Measurements from ENCODE around the gene LYPD6B.

The LYPD6B gene

GRCh38 chr2:149152469-149152953 is 114.0 kb downstream of the LYPD6B start:
- TF ChIP-seq, protein P1, sequence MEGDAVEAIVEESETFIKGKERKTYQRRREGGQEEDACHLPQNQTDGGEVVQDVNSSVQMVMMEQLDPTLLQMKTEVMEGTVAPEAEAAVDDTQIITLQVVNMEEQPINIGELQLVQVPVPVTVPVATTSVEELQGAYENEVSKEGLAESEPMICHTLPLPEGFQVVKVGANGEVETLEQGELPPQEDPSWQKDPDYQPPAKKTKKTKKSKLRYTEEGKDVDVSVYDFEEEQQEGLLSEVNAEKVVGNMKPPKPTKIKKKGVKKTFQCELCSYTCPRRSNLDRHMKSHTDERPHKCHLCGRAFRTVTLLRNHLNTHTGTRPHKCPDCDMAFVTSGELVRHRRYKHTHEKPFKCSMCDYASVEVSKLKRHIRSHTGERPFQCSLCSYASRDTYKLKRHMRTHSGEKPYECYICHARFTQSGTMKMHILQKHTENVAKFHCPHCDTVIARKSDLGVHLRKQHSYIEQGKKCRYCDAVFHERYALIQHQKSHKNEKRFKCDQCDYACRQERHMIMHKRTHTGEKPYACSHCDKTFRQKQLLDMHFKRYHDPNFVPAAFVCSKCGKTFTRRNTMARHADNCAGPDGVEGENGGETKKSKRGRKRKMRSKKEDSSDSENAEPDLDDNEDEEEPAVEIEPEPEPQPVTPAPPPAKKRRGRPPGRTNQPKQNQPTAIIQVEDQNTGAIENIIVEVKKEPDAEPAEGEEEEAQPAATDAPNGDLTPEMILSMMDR (IDR thresholded peaks at IDR 0.05) = no peak

DNA sequence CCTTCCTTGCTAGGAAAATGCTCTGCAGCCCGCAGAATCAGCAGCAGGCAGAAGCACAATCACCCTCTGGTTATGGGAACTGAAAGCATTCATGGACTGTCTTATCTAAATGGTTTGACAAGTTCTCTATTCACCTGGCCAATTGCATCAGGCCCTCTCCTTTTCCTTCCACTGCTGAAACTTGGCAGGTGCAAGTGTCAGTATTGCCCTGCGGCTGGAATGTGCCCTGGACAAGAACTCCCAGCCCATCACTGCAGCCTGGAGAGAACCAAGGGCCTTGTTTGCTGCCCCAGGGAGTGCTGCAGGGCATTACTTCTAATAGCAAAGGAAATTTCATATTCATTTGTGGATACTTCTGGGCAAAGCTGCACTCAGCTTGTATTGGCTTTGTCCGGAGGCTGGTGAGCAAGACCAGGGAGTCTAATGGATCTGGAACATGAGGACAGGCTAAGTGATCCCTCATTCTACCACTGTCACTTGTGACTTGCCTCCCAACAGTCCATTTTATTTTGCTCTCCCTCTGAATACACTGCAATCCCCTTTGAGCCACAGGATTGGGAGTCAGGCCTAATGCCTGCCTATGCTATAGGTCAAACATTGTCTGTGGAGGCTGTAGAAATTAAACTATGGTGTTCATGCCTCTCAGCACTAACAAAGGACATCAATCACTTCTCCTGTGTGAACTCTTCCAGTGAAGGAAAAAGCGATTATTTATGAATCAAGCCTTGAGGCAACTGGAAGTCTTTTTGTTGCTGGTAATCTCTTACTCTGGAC is 116.9 kb downstream of the LYPD6B start:
- Histone ChIP-seq H2AFZ (no peak overlapping the region), H3K27ac (no peak overlapping the region), H3K27me3 (ENCODE audit: control insufficient read depth, insufficient read depth, low read length) (no peaks in the 10 kb centered on the region), H3K9me3 (ENCODE audit: control insufficient read depth, low read length) (no peaks in the 10 kb centered on the region), H3K79me2 (no peaks in the 10 kb centered on the region), H3K36me3 (ENCODE audit: control insufficient read depth, insufficient read depth, low read length) (no peaks in the 10 kb centered on the region), H3K4me3 (ENCODE audit: low read depth, low read length) (no peak overlapping the region), H3K9ac (no peak overlapping the region), H3K4me1 (peaks cover 6% of the 10 kb centered on the region), H3K4me2 (ENCODE audit: low read length) (no peak overlapping the region)
- TF ChIP-seq, protein P1 (IDR thresholded peaks at IDR 0.05) = no peak

More at GRCh38 chr2:149152469-149152953, 114.0 kb downstream of the LYPD6B start:
- Histone ChIP-seq H3K9ac (no peak overlapping the region), H3K4me1 (no peaks in the 10 kb centered on the region), H3K4me3 (ENCODE audit: low read depth, low read length) (no peak overlapping the region), H3K9me3 (ENCODE audit: control insufficient read depth, low read length) (no peaks in the 10 kb centered on the region), H3K27ac (no peak overlapping the region), H3K27me3 (ENCODE audit: control insufficient read depth, insufficient read depth, low read length) (no peaks in the 10 kb centered on the region), H3K4me2 (ENCODE audit: low read length) (no peak overlapping the region), H3K36me3 (ENCODE audit: control insufficient read depth, insufficient read depth, low read length) (no peaks in the 10 kb centered on the region), H2AFZ (no peak overlapping the region), H3K79me2 (no peaks in the 10 kb centered on the region)

GRCh38 chr2:149155988-149156387 is 117.5 kb downstream of the LYPD6B start:
- no peak overlapping the region for H2AFZ ChIP-seq
- H3K4me2 ChIP-seq (ENCODE audit: low read length) = no peak overlapping the region
- H3K4me3 ChIP-seq (ENCODE audit: low read depth, low read length) = no peak overlapping the region
- no peak overlapping the region for H3K27ac ChIP-seq
- no peaks in the 10 kb centered on the region for H3K36me3 ChIP-seq (ENCODE audit: control insufficient read depth, insufficient read depth, low read length)
- H3K4me1 ChIP-seq = peaks cover 9% of the 10 kb centered on the region
- H3K9me3 ChIP-seq (ENCODE audit: control insufficient read depth, low read length) = no peaks in the 10 kb centered on the region
- H3K27me3 ChIP-seq (ENCODE audit: control insufficient read depth, insufficient read depth, low read length) = no peaks in the 10 kb centered on the region
- TF ChIP-seq, protein P1 (IDR thresholded peaks at IDR 0.05) = no peak
- H3K9ac ChIP-seq = no peak overlapping the region
- no peaks in the 10 kb centered on the region for H3K79me2 ChIP-seq

DNA sequence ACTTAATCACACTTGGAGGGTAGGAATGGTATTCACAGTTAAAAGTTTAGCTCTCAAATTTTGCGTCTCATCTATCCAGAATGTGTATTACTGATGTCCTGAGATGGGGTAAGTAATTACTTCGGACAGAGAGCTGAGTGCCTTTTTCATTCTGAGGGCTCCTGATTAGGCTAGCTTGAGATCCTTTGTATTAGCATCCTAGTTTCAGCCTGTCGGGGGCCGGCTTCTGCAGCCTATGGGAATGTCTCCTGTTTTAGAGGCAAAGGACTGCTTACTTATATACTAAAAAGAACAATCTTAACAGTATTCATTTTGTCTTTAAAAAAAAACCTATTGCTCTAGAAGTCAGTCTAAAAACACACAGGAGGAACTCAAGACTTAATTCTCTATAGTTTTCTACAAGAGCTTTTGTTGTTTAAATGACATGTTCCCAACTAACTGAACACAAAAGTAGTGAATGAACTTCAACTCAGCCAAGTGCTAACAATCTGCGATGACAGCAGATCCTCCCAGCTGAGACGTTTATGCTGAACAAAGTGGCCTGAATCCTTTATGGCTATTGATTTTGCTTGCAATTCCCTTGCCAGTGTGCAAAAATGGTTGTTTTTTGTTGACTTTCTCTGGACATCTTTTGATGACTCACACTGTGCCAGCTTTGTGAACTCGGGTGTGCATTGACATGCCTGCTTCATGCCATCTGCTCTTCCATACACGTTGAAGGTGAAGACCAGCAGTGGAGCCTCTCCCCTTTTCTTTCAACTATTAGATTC is 118.7 kb downstream of the LYPD6B start:
- TF ChIP-seq, protein P1 (IDR thresholded peaks at IDR 0.05) = no peak
- no peak overlapping the region for H3K4me3 ChIP-seq (ENCODE audit: low read depth, low read length)
- H3K79me2 ChIP-seq = no peaks in the 10 kb centered on the region
- no peaks in the 10 kb centered on the region for H3K9me3 ChIP-seq (ENCODE audit: control insufficient read depth, low read length)
- no peak overlapping the region for H3K27ac ChIP-seq
- H3K36me3 ChIP-seq (ENCODE audit: control insufficient read depth, insufficient read depth, low read length) = no peaks in the 10 kb centered on the region
- peaks cover 9% of the 10 kb centered on the region for H3K4me1 ChIP-seq
- no peaks in the 10 kb centered on the region for H3K27me3 ChIP-seq (ENCODE audit: control insufficient read depth, insufficient read depth, low read length)
- H3K4me2 ChIP-seq (ENCODE audit: low read length) = no peak overlapping the region
- no peak overlapping the region for H3K9ac ChIP-seq
- no peak overlapping the region for H2AFZ ChIP-seq
